ENCODE results near the gene ALLC. TPM values are rescaled to one million over a fixed set of nuclear protein-coding genes. Genes with fewer than 3 reads are reported as not detected.

The ALLC gene
- total and polyA plus RNA-seq, 2 donors (not counting 1 experiment from before 2014, with no cell fraction given), result not detected

GRCh38 chr2:3667151-3667631 lies 9.2 kb downstream of the ALLC start:
- Histone ChIP-seq H3K9me3 (ENCODE audit: control extremely low read depth in 1 of 3, control insufficient read depth in 2 of 3, insufficient read depth in 1 of 3, low read length in 2 of 3) (no peaks in the 10 kb centered on the region), H3K4me2 (replicated peaks; ENCODE audit: low read depth, low read length, poor library complexity, severe bottlenecking) (no peak overlapping the region), H3K36me3 (replicated peaks in 1 of 2; ENCODE audit: control extremely low read depth in 1 of 2, control insufficient read depth in 1 of 2, extremely low read depth in 1 of 2, insufficient read depth in 2 of 2, low read length in 1 of 2) (no peaks in the 10 kb centered on the region), H3K27ac (ENCODE audit: low read length in 2 of 2) (no peak overlapping the region), H3K79me2 (ENCODE audit: control insufficient read depth, insufficient read depth, low read length) (no peaks in the 10 kb centered on the region), H4K20me1 (ENCODE audit: control insufficient read depth, insufficient read depth, low read length, poor library complexity, severe bottlenecking) (no peaks in the 10 kb centered on the region), H2AFZ (ENCODE audit: insufficient read depth, low read depth, low read length, poor library complexity, severe bottlenecking) (no peak overlapping the region), H3K9ac (ENCODE audit: low read length) (no peak overlapping the region), H3K4me3 (ENCODE audit: control extremely low read depth in 1 of 5, extremely low read depth in 1 of 5, insufficient read depth in 1 of 5, low read depth in 2 of 5, low read length in 4 of 5) (no peak overlapping the region), H3K27me3 (replicated peaks in 1 of 4; ENCODE audit: control extremely low read depth in 1 of 4, control insufficient read depth in 3 of 4, insufficient read depth in 4 of 4, low read length in 3 of 4) (no peaks in the 10 kb centered on the region), H3K4me1 (ENCODE audit: control insufficient read depth in 2 of 2, insufficient read depth in 2 of 2, low read length in 2 of 2) (no peaks in the 10 kb centered on the region)
- peaks cover 8% of the 10 kb centered on the region for H3K27me3 Mint-ChIP-seq
- no peaks in the 10 kb centered on the region for H3K9me3 Mint-ChIP-seq (ENCODE audit: insufficient read depth)
- TF ChIP-seq CTCF (IDR thresholded peaks at IDR 0.05) (no peak), EZH2 (IDR thresholded peaks at IDR 0.05; ENCODE audit: borderline replicate concordance, insufficient read depth, low read depth, low read length, poor library complexity, severe bottlenecking) (no peak)
- no peak for ATAC-seq (ENCODE audit: low read depth)
- no peak overlapping the region for H3K27ac Mint-ChIP-seq
- 83% methylated on average over 23 of the region's 23 CpGs for WGBS (ENCODE audit: insufficient coverage)
- POLR2A ChIA-PET, result no interaction called here
- H3K4me3 Mint-ChIP-seq, result no peak overlapping the region
- no peaks in the 10 kb centered on the region for H3K4me1 Mint-ChIP-seq
- DNase-seq, result no peak
- CTCF ChIA-PET, result no interaction called here
- intact Hi-C loops (cut with micrococcal nuclease), result no loop called here

- TF ChIP-seq CTCF (IDR thresholded peaks at IDR 0.05) (no peak), EZH2 (IDR thresholded peaks at IDR 0.05; ENCODE audit: borderline replicate concordance, insufficient read depth, low read depth, low read length, poor library complexity, severe bottlenecking) (no peak)
- Histone ChIP-seq H3K9me3 (ENCODE audit: control extremely low read depth in 1 of 3, control insufficient read depth in 2 of 3, insufficient read depth in 1 of 3, low read length in 2 of 3) (no peaks in the 10 kb centered on the region), H3K79me2 (ENCODE audit: control insufficient read depth, insufficient read depth, low read length) (no peaks in the 10 kb centered on the region), H4K20me1 (ENCODE audit: control insufficient read depth, insufficient read depth, low read length, poor library complexity, severe bottlenecking) (no peaks in the 10 kb centered on the region), H3K9ac (ENCODE audit: low read length) (no peak overlapping the region), H3K27me3 (replicated peaks in 1 of 4; ENCODE audit: control extremely low read depth in 1 of 4, control insufficient read depth in 3 of 4, insufficient read depth in 4 of 4, low read length in 3 of 4) (no peaks in the 10 kb centered on the region), H3K4me2 (replicated peaks; ENCODE audit: low read depth, low read length, poor library complexity, severe bottlenecking) (no peak overlapping the region), H2AFZ (ENCODE audit: insufficient read depth, low read depth, low read length, poor library complexity, severe bottlenecking) (no peak overlapping the region), H3K36me3 (replicated peaks in 1 of 2; ENCODE audit: control extremely low read depth in 1 of 2, control insufficient read depth in 1 of 2, extremely low read depth in 1 of 2, insufficient read depth in 2 of 2, low read length in 1 of 2) (no peaks in the 10 kb centered on the region), H3K4me3 (ENCODE audit: control extremely low read depth in 1 of 5, extremely low read depth in 1 of 5, insufficient read depth in 1 of 5, low read depth in 2 of 5, low read length in 4 of 5) (no peak overlapping the region), H3K27ac (ENCODE audit: low read length in 2 of 2) (no peak overlapping the region), H3K4me1 (ENCODE audit: control insufficient read depth in 2 of 2, insufficient read depth in 2 of 2, low read length in 2 of 2) (no peaks in the 10 kb centered on the region)
- H3K27me3 Mint-ChIP-seq, result peaks cover 11% of the 10 kb centered on the region
- H3K4me1 Mint-ChIP-seq, result no peaks in the 10 kb centered on the region
- no peaks in the 10 kb centered on the region for H3K9me3 Mint-ChIP-seq (ENCODE audit: insufficient read depth)
- ATAC-seq (ENCODE audit: low read depth) (no peak), DNase-seq (no peak)
- 84% methylated on average over 8 of the region's 8 CpGs for WGBS (ENCODE audit: insufficient coverage)
- ChIA-PET CTCF (no interaction called here), POLR2A (no interaction called here)
- H3K27ac Mint-ChIP-seq, result no peak overlapping the region
- intact Hi-C loops (cut with micrococcal nuclease), result no loop called here
- no peak overlapping the region for H3K4me3 Mint-ChIP-seq
Observed at GRCh38 chr2:3669656-3670055, 11.7 kb downstream of the ALLC start.
